ENCODE results near the gene DENND11. TPM values are rescaled to one million over a fixed set of nuclear protein-coding genes. Genes with fewer than 3 reads are reported as not detected.
A peak's percentile ranks its signal among the peaks of the same experiment; 100 is the strongest.

The DENND11 gene
- total RNA-seq, 4 donors from 2014 or later = 34.1 to 57.5 (median 45.3) TPM

GRCh38 chr7:141698247-141699015, 3.5 kb downstream of the DENND11 start:
- no peak for DNase-seq
- no peaks in the 10 kb centered on the region for H3K9me3 ChIP-seq
- H3K4me1 ChIP-seq = peaks cover 16 to 42% of the 10 kb centered on the region in 2 donors
- no peak overlapping the region for H3K27ac ChIP-seq
- H3K4me3 ChIP-seq (replicated peaks in 1 of 3) = no peak overlapping the region
- WGBS, 2 donors = 95 to 97% methylated on average over 1 of the region's 1 CpG
- no peaks in the 10 kb centered on the region for H3K36me3 ChIP-seq
- intact Hi-C loops (cut with DNase I) = no loop called here
- TF ChIP-seq POLR2A (IDR thresholded peaks at IDR 0.05) = no peak
- H3K27me3 ChIP-seq = no peaks in the 10 kb centered on the region

GRCh38 chr7:141697211-141697871, 4.6 kb downstream of the DENND11 start:
- Histone ChIP-seq H3K9me3 (no peaks in the 10 kb centered on the region), H3K36me3 (no peaks in the 10 kb centered on the region), H3K4me1 (peaks cover 16 to 35% of the 10 kb centered on the region in 2 donors), H3K27me3 (no peaks in the 10 kb centered on the region), H3K27ac (peak overlapping the region in 1 of 3 donors; percentile 9), H3K4me3 (replicated peaks in 1 of 3) (no peak overlapping the region)
- intact Hi-C loops (cut with DNase I) = no loop called here
- whole genome bisulfite sequencing, 2 donors = 77 to 81% methylated on average over 10 of the region's 10 CpGs
- DNase-seq = no peak
- TF ChIP-seq CTCF (IDR thresholded peaks at IDR 0.05) = no peak
- no peak for TF ChIP-seq POLR2A (IDR thresholded peaks at IDR 0.05)

GRCh38 chr7:141696348-141696747, 5.6 kb downstream of the DENND11 start:
- Histone ChIP-seq H3K36me3 (no peaks in the 10 kb centered on the region), H3K4me1 (peaks cover 16 to 35% of the 10 kb centered on the region in 2 donors), H3K9me3 (no peaks in the 10 kb centered on the region), H3K4me3 (replicated peaks in 1 of 3) (no peak overlapping the region), H3K27ac (peak overlapping the region in 2 of 3 donors; percentile 9 to 38), H3K27me3 (no peaks in the 10 kb centered on the region)
- TF ChIP-seq CTCF (IDR thresholded peaks at IDR 0.05) (no peak), POLR2A (IDR thresholded peaks at IDR 0.05) (no peak)
- WGBS, 2 donors = 15 to 19% methylated on average over 2 of the region's 2 CpGs
- no peak for DNase-seq
- intact Hi-C loops (cut with DNase I) = no loop called here

- DNase-seq = peak in 1 of 2 donors; percentile 9
- no peak for TF ChIP-seq CTCF (IDR thresholded peaks at IDR 0.05)
- no peak for TF ChIP-seq POLR2A (IDR thresholded peaks at IDR 0.05)
- intact Hi-C loops (cut with DNase I) = no loop called here
- 59 to 64% methylated on average over 6 of the region's 6 CpGs for WGBS, 2 donors
- Histone ChIP-seq H3K4me3 (replicated peaks in 1 of 3) (no peak overlapping the region), H3K9me3 (no peaks in the 10 kb centered on the region), H3K27ac (peak overlapping the region in 1 of 3 donors; percentile 38), H3K27me3 (no peaks in the 10 kb centered on the region), H3K36me3 (no peaks in the 10 kb centered on the region), H3K4me1 (peaks cover 16 to 34% of the 10 kb centered on the region in 2 donors)
Observed at GRCh38 chr7:141695803-141696289, 6.1 kb downstream of the DENND11 start.

GRCh38 chr7:141693082-141693481, 8.9 kb downstream of the DENND11 start:
- Histone ChIP-seq H3K4me1 (peaks cover 11 to 26% of the 10 kb centered on the region in 2 donors), H3K9me3 (no peaks in the 10 kb centered on the region), H3K27ac (no peak overlapping the region), H3K36me3 (no peaks in the 10 kb centered on the region), H3K27me3 (no peaks in the 10 kb centered on the region), H3K4me3 (replicated peaks in 1 of 3) (no peak overlapping the region)
- DNase-seq = no peak
- TF ChIP-seq POLR2A (IDR thresholded peaks at IDR 0.05) (no peak), CTCF (IDR thresholded peaks at IDR 0.05) (no peak)
- intact Hi-C loops (cut with DNase I) = no loop called here
- 97 to 98% methylated on average over 3 of the region's 3 CpGs for WGBS, 2 donors
